ENCODE measurements around the gene NCDN. TPM values are rescaled to one million over a fixed set of nuclear protein-coding genes. Genes with fewer than 3 reads are reported as not detected.

Gene NCDN
- total and polyA plus RNA-seq, 2 experiments from 2014 or later = 29.6 to 39.7 TPM

GRCh38 chr1:35544976-35545375, 12.6 kb upstream of the NCDN start:
- in situ Hi-C loops (cut with MboI) = no loop called here
- Histone ChIP-seq H2AFZ (no peak overlapping the region), H3K4me2 (ENCODE audit: unreplicated experiment) (no peak overlapping the region), H3K9me2 (ENCODE audit: insufficient read depth) (no peaks in the 10 kb centered on the region), H4K20me1 (ENCODE audit: insufficient read depth) (no peaks in the 10 kb centered on the region), H3K4me3 (no peak overlapping the region), H3K9me3 (ENCODE audit: low read depth) (no peaks in the 10 kb centered on the region), H3K27ac (no peak overlapping the region), H3F3A (ENCODE audit: insufficient read depth) (peaks cover 21% of the 10 kb centered on the region), H3K36me3 (ENCODE audit: low read depth) (peaks cover 7% of the 10 kb centered on the region; the same call in 1 of the 2 replicates), H3K9ac (no peak overlapping the region), H3K4me1 (ENCODE audit: insufficient read depth) (peaks cover 15% of the 10 kb centered on the region), H3K79me2 (ENCODE audit: insufficient read depth) (peaks cover 63% of the 10 kb centered on the region), H3K27me3 (replicated peaks; ENCODE audit: insufficient read depth) (no peaks in the 10 kb centered on the region)
- WGBS, 2 experiments (ENCODE audit: low coverage in 1 of 2, low lambda C conversion rate in 2 of 2, missing lambda C conversion rate in 2 of 2) = 98 to 100% methylated on average over 3 of the region's 3 CpGs
- DNase-seq = peak; percentile 34
- TF ChIP-seq EZH2phosphoT487 (IDR thresholded peaks at IDR 0.05; ENCODE audit: insufficient read depth, low read depth) (no peak), EZH2 (IDR thresholded peaks at IDR 0.05; ENCODE audit: insufficient read depth, poor library complexity, severe bottlenecking) (no peak)

- Histone ChIP-seq H2AFZ (no peak overlapping the region), H3K27me3 (replicated peaks; ENCODE audit: insufficient read depth) (no peaks in the 10 kb centered on the region), H3K9me3 (ENCODE audit: low read depth) (no peaks in the 10 kb centered on the region), H3K36me3 (ENCODE audit: low read depth) (peaks cover 17% of the 10 kb centered on the region), H3K4me1 (ENCODE audit: insufficient read depth) (peaks cover 4% of the 10 kb centered on the region; the same call in 1 of the 2 replicates), H3K79me2 (ENCODE audit: insufficient read depth) (peaks cover 60% of the 10 kb centered on the region), H3K4me2 (ENCODE audit: unreplicated experiment) (no peak overlapping the region), H3K4me3 (no peak overlapping the region), H3K9me2 (ENCODE audit: insufficient read depth) (no peaks in the 10 kb centered on the region), H3K27ac (no peak overlapping the region), H4K20me1 (ENCODE audit: insufficient read depth) (no peaks in the 10 kb centered on the region), H3F3A (ENCODE audit: insufficient read depth) (peaks cover 7% of the 10 kb centered on the region; the same call in 1 of the 2 replicates), H3K9ac (no peak overlapping the region)
- TF ChIP-seq EZH2 (IDR thresholded peaks at IDR 0.05; ENCODE audit: insufficient read depth, poor library complexity, severe bottlenecking) (no peak), EZH2phosphoT487 (IDR thresholded peaks at IDR 0.05; ENCODE audit: insufficient read depth, low read depth) (no peak)
- WGBS, 2 experiments (ENCODE audit: low coverage in 1 of 2, low lambda C conversion rate in 2 of 2, missing lambda C conversion rate in 2 of 2) = 94 to 98% methylated on average over 1 of the region's 1 CpG
- in situ Hi-C loops (cut with MboI) = no loop called here
- no peak for DNase-seq
Measured at GRCh38 chr1:35546614-35547013, 11.0 kb upstream of the NCDN start.

GRCh38 chr1:35553851-35554250, 3.7 kb upstream of the NCDN start:
- peaks cover 21% of the 10 kb centered on the region for H3K79me2 ChIP-seq (ENCODE audit: insufficient read depth)
- 95 to 98% methylated on average over 2 of the region's 2 CpGs for WGBS, 2 experiments (ENCODE audit: low coverage in 1 of 2, low lambda C conversion rate in 2 of 2, missing lambda C conversion rate in 2 of 2)
- peaks cover 25% of the 10 kb centered on the region for H3K4me1 ChIP-seq (ENCODE audit: insufficient read depth)
- H3K4me2 ChIP-seq (ENCODE audit: unreplicated experiment) = no peak overlapping the region
- peaks cover 28% of the 10 kb centered on the region; the same call in 1 of the 2 replicates for H3K36me3 ChIP-seq (ENCODE audit: low read depth)
- in situ Hi-C loops (cut with MboI) = no loop called here
- DNase-seq = no peak
- no peaks in the 10 kb centered on the region for H3K9me3 ChIP-seq (ENCODE audit: low read depth)
- H3K27me3 ChIP-seq (replicated peaks; ENCODE audit: insufficient read depth) = no peaks in the 10 kb centered on the region
- H4K20me1 ChIP-seq (ENCODE audit: insufficient read depth) = no peaks in the 10 kb centered on the region
- no peak overlapping the region for H3K27ac ChIP-seq
- TF ChIP-seq EZH2phosphoT487 (IDR thresholded peaks at IDR 0.05; ENCODE audit: insufficient read depth, low read depth) (no peak), EZH2 (IDR thresholded peaks at IDR 0.05; ENCODE audit: insufficient read depth, poor library complexity, severe bottlenecking) (no peak)
- no peak overlapping the region for H3K4me3 ChIP-seq
- no peak overlapping the region for H3K9ac ChIP-seq
- H3F3A ChIP-seq (ENCODE audit: insufficient read depth) = peaks cover 30% of the 10 kb centered on the region
- no peak overlapping the region for H2AFZ ChIP-seq
- no peaks in the 10 kb centered on the region for H3K9me2 ChIP-seq (ENCODE audit: insufficient read depth)

GRCh38 chr1:35554266-35555211, 3.1 kb upstream of the NCDN start:
- Histone ChIP-seq H3K9me2 (ENCODE audit: insufficient read depth) (no peaks in the 10 kb centered on the region), H3K9ac (no peak overlapping the region), H3K4me1 (ENCODE audit: insufficient read depth) (peaks cover 25% of the 10 kb centered on the region), H3F3A (ENCODE audit: insufficient read depth) (peaks cover 30% of the 10 kb centered on the region), H3K4me2 (ENCODE audit: unreplicated experiment) (peak overlapping the region; percentile 95), H4K20me1 (ENCODE audit: insufficient read depth) (no peaks in the 10 kb centered on the region), H3K36me3 (ENCODE audit: low read depth) (peaks cover 28% of the 10 kb centered on the region; the same call in 1 of the 2 replicates), H3K9me3 (ENCODE audit: low read depth) (no peaks in the 10 kb centered on the region), H3K27me3 (replicated peaks; ENCODE audit: insufficient read depth) (no peaks in the 10 kb centered on the region), H2AFZ (no peak overlapping the region), H3K4me3 (peak overlapping the region; percentile 86), H3K79me2 (ENCODE audit: insufficient read depth) (peaks cover 21% of the 10 kb centered on the region), H3K27ac (peak overlapping the region; percentile 70)
- DNase-seq = no peak
- 71 to 74% methylated on average over 7 of the region's 7 CpGs for WGBS, 2 experiments (ENCODE audit: low coverage in 1 of 2, low lambda C conversion rate in 2 of 2, missing lambda C conversion rate in 2 of 2)
- in situ Hi-C loops (cut with MboI) = no loop called here
- no peak for TF ChIP-seq EZH2phosphoT487 (IDR thresholded peaks at IDR 0.05; ENCODE audit: insufficient read depth, low read depth)
